Measurements from ENCODE around the gene CHRNA4.

Gene CHRNA4

DNA sequence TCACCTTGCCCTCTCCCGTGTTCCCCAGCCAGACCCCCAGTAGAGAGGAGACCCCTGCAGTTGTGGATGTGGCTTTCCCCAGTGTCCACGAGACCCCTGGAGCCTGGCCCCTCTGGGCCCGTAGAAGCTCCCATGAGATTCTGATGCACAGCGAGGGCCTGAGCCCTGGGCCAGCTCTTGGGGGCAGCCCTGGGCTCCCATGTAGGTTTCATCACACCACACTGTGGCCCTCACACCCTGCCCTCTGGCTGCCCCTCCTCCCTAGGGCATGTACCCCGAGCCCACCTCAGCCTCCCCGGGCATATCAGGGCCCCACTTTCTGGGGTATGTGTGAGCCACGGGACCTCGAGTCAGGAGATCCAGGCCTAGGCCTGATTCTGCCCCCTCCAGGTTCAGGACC is 7.0 kb upstream of the CHRNA4 start:
- TF ChIP-seq, protein P1, sequence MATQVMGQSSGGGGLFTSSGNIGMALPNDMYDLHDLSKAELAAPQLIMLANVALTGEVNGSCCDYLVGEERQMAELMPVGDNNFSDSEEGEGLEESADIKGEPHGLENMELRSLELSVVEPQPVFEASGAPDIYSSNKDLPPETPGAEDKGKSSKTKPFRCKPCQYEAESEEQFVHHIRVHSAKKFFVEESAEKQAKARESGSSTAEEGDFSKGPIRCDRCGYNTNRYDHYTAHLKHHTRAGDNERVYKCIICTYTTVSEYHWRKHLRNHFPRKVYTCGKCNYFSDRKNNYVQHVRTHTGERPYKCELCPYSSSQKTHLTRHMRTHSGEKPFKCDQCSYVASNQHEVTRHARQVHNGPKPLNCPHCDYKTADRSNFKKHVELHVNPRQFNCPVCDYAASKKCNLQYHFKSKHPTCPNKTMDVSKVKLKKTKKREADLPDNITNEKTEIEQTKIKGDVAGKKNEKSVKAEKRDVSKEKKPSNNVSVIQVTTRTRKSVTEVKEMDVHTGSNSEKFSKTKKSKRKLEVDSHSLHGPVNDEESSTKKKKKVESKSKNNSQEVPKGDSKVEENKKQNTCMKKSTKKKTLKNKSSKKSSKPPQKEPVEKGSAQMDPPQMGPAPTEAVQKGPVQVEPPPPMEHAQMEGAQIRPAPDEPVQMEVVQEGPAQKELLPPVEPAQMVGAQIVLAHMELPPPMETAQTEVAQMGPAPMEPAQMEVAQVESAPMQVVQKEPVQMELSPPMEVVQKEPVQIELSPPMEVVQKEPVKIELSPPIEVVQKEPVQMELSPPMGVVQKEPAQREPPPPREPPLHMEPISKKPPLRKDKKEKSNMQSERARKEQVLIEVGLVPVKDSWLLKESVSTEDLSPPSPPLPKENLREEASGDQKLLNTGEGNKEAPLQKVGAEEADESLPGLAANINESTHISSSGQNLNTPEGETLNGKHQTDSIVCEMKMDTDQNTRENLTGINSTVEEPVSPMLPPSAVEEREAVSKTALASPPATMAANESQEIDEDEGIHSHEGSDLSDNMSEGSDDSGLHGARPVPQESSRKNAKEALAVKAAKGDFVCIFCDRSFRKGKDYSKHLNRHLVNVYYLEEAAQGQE (IDR thresholded peaks at IDR 0.05; ENCODE audit: insufficient read depth in 1 of 2, low read depth in 2 of 2, low read length in 2 of 2), result no peak
- TF ChIP-seq TAF1 (IDR thresholded peaks at IDR 0.05; ENCODE audit: borderline replicate concordance, insufficient read depth, low read length), result no peak
- no peak for TF ChIP-seq FOXP2 (optimal IDR thresholded peaks at IDR 0.05; ENCODE audit: borderline replicate concordance, extremely low read depth, extremely low read length, insufficient read depth)
- TF ChIP-seq SIN3A (IDR thresholded peaks at IDR 0.05; ENCODE audit: borderline replicate concordance, insufficient read depth, low read length), result no peak
- TF ChIP-seq POLR2AphosphoS5 (IDR thresholded peaks at IDR 0.05; ENCODE audit: low read depth, low read length), result no peak

DNA sequence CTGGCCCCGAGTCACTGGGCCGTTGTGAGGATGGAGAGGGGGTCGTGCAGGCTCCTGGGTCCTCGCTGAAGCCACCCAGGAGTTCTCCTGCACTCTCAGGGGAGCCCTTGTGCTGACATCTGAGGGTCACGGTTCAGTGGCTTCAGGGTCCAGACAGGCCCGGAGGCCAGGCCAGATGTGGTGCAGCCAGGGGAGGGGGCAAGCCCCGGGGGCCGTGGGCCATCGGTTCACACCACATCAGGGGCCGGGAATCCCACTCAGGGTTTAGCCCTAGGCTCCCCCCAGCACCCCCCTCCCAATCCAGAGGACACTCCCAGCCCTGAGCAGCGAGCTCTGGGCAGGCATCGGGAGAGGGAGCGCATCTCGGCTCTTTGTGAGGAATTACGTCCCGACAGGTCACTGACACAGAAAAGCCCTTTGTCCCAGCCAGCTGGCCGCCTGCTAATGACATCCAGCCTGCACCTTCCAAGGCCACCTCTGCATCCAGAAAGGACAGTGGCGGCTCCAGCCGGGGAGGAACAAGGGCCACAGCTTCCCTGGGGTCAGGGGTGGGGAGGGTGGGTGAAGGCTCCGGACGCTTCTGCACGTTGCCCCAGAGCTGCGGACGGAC is 6.4 kb upstream of the CHRNA4 start:
- TF ChIP-seq SIN3A (IDR thresholded peaks at IDR 0.05; ENCODE audit: borderline replicate concordance, insufficient read depth, low read length) (no peak), FOXP2 (optimal IDR thresholded peaks at IDR 0.05; ENCODE audit: borderline replicate concordance, extremely low read depth, extremely low read length, insufficient read depth) (no peak), TAF1 (IDR thresholded peaks at IDR 0.05; ENCODE audit: borderline replicate concordance, insufficient read depth, low read length) (no peak), POLR2AphosphoS5 (IDR thresholded peaks at IDR 0.05; ENCODE audit: low read depth, low read length) (no peak)
- TF ChIP-seq, protein P1 (IDR thresholded peaks at IDR 0.05; ENCODE audit: insufficient read depth in 1 of 2, low read depth in 2 of 2, low read length in 2 of 2), result no peak

DNA sequence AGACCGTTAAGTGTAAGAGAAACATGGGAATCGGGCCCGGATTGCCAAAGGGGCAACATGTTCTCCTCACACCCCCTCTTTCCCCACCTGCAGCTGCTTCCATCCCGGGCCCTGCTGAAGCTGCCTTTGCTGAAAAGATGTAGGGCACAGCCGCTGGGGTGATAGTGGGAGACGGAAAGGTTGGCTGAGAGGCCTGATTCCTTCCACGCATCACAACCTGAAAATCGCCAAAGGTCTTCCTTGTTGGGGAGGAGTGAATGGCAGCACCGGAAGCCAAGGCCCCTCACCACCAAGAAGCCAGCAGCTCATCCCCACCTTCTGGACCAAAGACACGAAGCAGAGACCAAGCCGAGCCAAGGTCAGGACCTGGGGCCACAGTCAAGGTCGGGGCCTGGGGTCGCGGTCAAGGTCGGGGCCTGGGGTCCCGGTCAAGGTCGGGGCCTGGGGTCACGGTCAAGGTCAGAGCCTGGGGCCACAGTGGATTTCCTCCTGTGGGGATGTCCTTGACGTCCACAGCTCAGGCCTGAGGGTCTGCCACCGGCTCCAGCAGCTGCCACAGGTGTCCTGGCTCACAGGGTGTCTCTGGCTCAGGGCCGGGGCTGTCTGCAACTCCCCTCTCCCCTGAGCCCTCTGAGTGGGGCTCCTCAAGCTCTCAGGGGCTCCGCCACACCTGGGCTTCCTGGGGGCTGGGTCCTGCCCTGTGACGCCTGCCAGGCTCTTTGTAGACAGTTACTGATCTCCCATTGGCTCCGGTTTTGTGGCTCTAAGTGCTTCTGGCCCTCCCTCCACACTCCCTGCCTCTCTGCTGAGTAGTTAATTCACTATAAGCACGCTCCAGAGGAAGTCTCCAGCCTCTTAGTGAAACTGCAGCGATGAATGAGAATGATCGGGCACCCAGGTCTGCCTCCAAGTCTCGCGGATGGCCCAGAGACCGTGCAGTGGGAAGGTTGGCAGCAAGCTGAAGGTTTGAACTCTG is 5.5 kb upstream of the CHRNA4 start:
- no peak for TF ChIP-seq SIN3A (IDR thresholded peaks at IDR 0.05; ENCODE audit: borderline replicate concordance, insufficient read depth, low read length)
- TF ChIP-seq FOXP2 (optimal IDR thresholded peaks at IDR 0.05; ENCODE audit: borderline replicate concordance, extremely low read depth, extremely low read length, insufficient read depth), result no peak
- no peak for TF ChIP-seq TAF1 (IDR thresholded peaks at IDR 0.05; ENCODE audit: borderline replicate concordance, insufficient read depth, low read length)
- TF ChIP-seq, protein P1 (IDR thresholded peaks at IDR 0.05; ENCODE audit: insufficient read depth in 1 of 2, low read depth in 2 of 2, low read length in 2 of 2), result no peak

DNA sequence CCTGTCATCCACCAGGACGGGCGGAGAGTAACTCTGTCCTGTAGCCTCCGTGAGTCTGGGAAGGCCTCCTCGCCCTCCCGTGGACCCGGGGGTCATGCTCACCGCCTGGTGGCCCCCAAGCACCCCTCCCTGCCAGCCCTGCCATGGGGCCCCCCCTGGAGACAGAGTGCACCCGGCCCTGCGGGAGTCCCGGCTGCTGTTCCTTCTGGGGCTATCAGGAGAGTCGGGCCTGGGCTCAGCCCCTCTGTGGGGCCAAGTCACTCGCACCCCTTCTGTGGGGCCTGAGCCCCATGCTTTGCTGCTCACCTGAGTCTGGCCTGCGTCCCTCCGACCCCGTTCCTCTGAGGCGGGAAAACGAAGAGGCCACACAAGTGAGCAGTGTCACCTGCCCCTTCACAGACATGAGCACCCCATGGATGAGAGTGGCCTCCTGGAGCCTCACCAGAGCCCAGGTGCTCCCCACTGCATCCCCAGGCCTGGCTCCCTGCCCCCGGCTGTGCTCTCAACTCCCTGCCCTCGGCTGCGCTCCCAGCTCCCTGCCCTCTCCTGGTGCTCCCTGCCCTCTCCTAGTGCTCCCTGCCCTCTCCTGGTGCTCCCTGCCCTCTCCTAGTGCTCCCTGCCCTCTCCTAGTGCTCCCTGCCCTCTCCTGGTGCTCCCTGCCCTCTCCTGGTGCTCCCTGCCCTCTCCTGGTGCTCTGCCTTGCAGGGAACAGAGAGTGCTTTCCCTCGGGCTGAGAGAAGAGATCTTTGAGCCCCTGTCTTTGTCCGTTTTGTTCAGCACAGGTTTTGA is 4.6 kb upstream of the CHRNA4 start:
- TF ChIP-seq, protein P1 (IDR thresholded peaks at IDR 0.05; ENCODE audit: insufficient read depth in 1 of 2, low read depth in 2 of 2, low read length in 2 of 2), result no peak
- TF ChIP-seq FOXP2 (optimal IDR thresholded peaks at IDR 0.05; ENCODE audit: borderline replicate concordance, extremely low read depth, extremely low read length, insufficient read depth) (no peak), TAF1 (IDR thresholded peaks at IDR 0.05; ENCODE audit: borderline replicate concordance, insufficient read depth, low read length) (no peak)

Measured in PFSK-1 (cell line).